SK-N-MC (cell line): ENCODE data around the gene ACOX1.

Experiments
- EZH2 ChIP-seq: fragments of 200-600 bp; sonication (generic); IDR thresholded peaks from one replicate; pipeline ENCODE4 v1.6.1; 2017; ENCODE audit warnings: antibody characterized with exemption
- POLR2AphosphoS5 ChIP-seq: IDR thresholded peaks from 2 replicates; pipeline ENCODE4 v1.6.1; 2012; ENCODE audit warnings: mild to moderate bottlenecking, low read depth, low read length, borderline replicate concordance

- TF ChIP-seq POLR2AphosphoS5, result no peak
- no peak for TF ChIP-seq EZH2
These were observed 48.3 kb upstream of the ACOX1 start, which contains the start of gene EVPL for GRCh38 chr17:76027159-76027839.
